ENCODE measurements around the gene CPSF3.

GRCh38 chr2:9434489-9434888 is 11.0 kb downstream of the CPSF3 start:
- TF ChIP-seq CTCF (IDR thresholded peaks at IDR 0.05) (no peak), POLR2AphosphoS5 (IDR thresholded peaks at IDR 0.05) (no peak), POLR2A (IDR thresholded peaks at IDR 0.05) (no peak)

All from transverse colon (tissue), 4 donors.